Endodermal cell (in vitro differentiated cells): ENCODE data around the gene SLC36A2. TPM values are rescaled to one million over a fixed set of nuclear protein-coding genes. Genes with fewer than 3 reads are reported as not detected.

Experiments
- DNase-seq: peaks from one replicate; pipeline ENCODE4 v3.0.0-alpha.2; 2017
- H3K27ac ChIP-seq: 2 replicates; pipeline ENCODE4 v1.5.1; 2013; ENCODE audit warnings: mild to moderate bottlenecking, low read depth, low read length, moderate library complexity
- H3K27me3 ChIP-seq: 2 replicates; pipeline ENCODE4 v1.6.1; 2013; ENCODE audit warnings: mild to moderate bottlenecking, low read length, moderate library complexity; ENCODE audit not compliant: insufficient read depth, control insufficient read depth, poor library complexity, severe bottlenecking
- H3K36me3 ChIP-seq: 2 replicates; pipeline ENCODE4 v1.7.0; 2013; ENCODE audit warnings: mild to moderate bottlenecking, low read length, moderate library complexity; ENCODE audit not compliant: control insufficient read depth, insufficient read depth
- H3K4me1 ChIP-seq: one replicate; pipeline ENCODE4 v1.7.0; 2013; ENCODE audit warnings: low read length; ENCODE audit not compliant: control insufficient read depth, insufficient read depth
- H3K4me3 ChIP-seq: 2 replicates; pipeline ENCODE4 v1.5.1; 2013; ENCODE audit warnings: mild to moderate bottlenecking, low read length, moderate library complexity
- H3K9ac ChIP-seq: 2 replicates; pipeline ENCODE4 v1.6.1; 2013; ENCODE audit warnings: mild to moderate bottlenecking, low read length, moderate library complexity; ENCODE audit not compliant: poor library complexity, severe bottlenecking; ENCODE audit errors: extremely low read depth
- H3K9me3 ChIP-seq: 2 replicates; pipeline ENCODE4 v1.6.1; 2013; ENCODE audit warnings: mild to moderate bottlenecking, low read length, moderate library complexity; ENCODE audit not compliant: control insufficient read depth
- H3K27ac Mint-ChIP-seq: 2 replicates; pipeline ENCODE4 v1.8.0; 2020; ENCODE audit warnings: mixed read lengths
- H3K27me3 Mint-ChIP-seq: 2 replicates; pipeline ENCODE4 v1.8.0; 2021; ENCODE audit warnings: mild to moderate bottlenecking, mixed read lengths; ENCODE audit not compliant: insufficient read depth
- H3K36me3 Mint-ChIP-seq: 2 replicates; pipeline ENCODE4 v1.8.0; 2020; ENCODE audit warnings: low read depth, mixed read lengths
- H3K4me1 Mint-ChIP-seq: 2 replicates; pipeline ENCODE4 v1.8.0; 2020; ENCODE audit warnings: mixed read lengths
- H3K4me3 Mint-ChIP-seq: 2 replicates; pipeline ENCODE4 v1.8.0; 2020; ENCODE audit warnings: mild to moderate bottlenecking, moderate library complexity, mixed read lengths
- H3K9me3 Mint-ChIP-seq: 2 replicates; pipeline ENCODE4 v1.8.0; 2020; ENCODE audit warnings: mild to moderate bottlenecking, mixed read lengths
- CTCF ChIP-seq: fragments of 200-600 bp; sonication (generic); conservative IDR thresholded peaks from 2 replicates; pipeline ENCODE4 v1.5.0; 2021; ENCODE audit warnings: antibody characterized with exemption, mild to moderate bottlenecking
- WGBS, 2 experiments: methylation state at CpG; one replicate each; pipeline versions ENCODE4 v1.1.5 to v1.1.7; 2013; ENCODE audit warnings: missing lambda C conversion rate in 2 of 2, mixed read lengths in 1 of 2; ENCODE audit not compliant: insufficient coverage in 1 of 2, insufficient read length in 1 of 2; 5-methylcytosine and 5-hydroxymethylcytosine counted together
- total RNA-seq, 2 donors: library from RNA; stranded (reverse); fragmentation: NEBNext Ultra II Directional in 1 of 2; extraction: Animal tissue kit (Norgen Biotek cat#: 25700) in 1 of 2; gene quantifications; 2 replicates in 1 of 2; 3 replicates in 1 of 2; pipeline ENCODE4 v1.2.1, GENCODE V29; 2021

The SLC36A2 gene
- total RNA-seq, 2 donors from 2014 or later: 1.4 TPM; not detected in 1

- Histone ChIP-seq H3K4me3 (no peak overlapping the region), H3K9me3 (peaks cover 11% of the 10 kb centered on the region), H3K4me1 (peaks cover 4% of the 10 kb centered on the region), H3K27ac (no peak overlapping the region), H3K36me3 (no peaks in the 10 kb centered on the region), H3K9ac (no peak overlapping the region), H3K27me3 (no peaks in the 10 kb centered on the region)
- peak; percentile 90 for DNase-seq
- 63 to 72% methylated on average over 4 to 8 of the region's 8 CpGs for WGBS, 2 experiments
- Mint-ChIP-seq H3K36me3 (no peaks in the 10 kb centered on the region), H3K9me3 (peaks cover 5% of the 10 kb centered on the region), H3K27ac (no peak overlapping the region), H3K4me3 (no peak overlapping the region), H3K4me1 (peaks cover 56% of the 10 kb centered on the region), H3K27me3 (no peaks in the 10 kb centered on the region)
- peak; percentile 95 for TF ChIP-seq CTCF
Measured at GRCh38 chr5:151315998-151316597, 31.3 kb downstream of the SLC36A2 start.

- peaks cover 28% of the 10 kb centered on the region for H3K9me3 ChIP-seq
- H3K27me3 ChIP-seq: no peaks in the 10 kb centered on the region
- WGBS, 2 experiments: 25% methylated on average over 1 of the region's 2 CpGs; no CpG with 5 or more reads in 1 of the 2 experiments
- peaks cover 50% of the 10 kb centered on the region for H3K4me1 Mint-ChIP-seq
- peaks cover 4% of the 10 kb centered on the region for H3K4me1 ChIP-seq
- H3K36me3 ChIP-seq: no peaks in the 10 kb centered on the region
- no peak overlapping the region for H3K4me3 Mint-ChIP-seq
- H3K27ac ChIP-seq: no peak overlapping the region
- H3K36me3 Mint-ChIP-seq: peaks cover 8% of the 10 kb centered on the region
- peak overlapping the region; percentile 80 for H3K27ac Mint-ChIP-seq
- no peak overlapping the region for H3K9ac ChIP-seq
- no peak overlapping the region for H3K4me3 ChIP-seq
- TF ChIP-seq CTCF: no peak
- no peaks in the 10 kb centered on the region for H3K27me3 Mint-ChIP-seq
- H3K9me3 Mint-ChIP-seq: peaks cover 28% of the 10 kb centered on the region
- no peak for DNase-seq
Measured at GRCh38 chr5:151313357-151313756, 34.0 kb downstream of the SLC36A2 start.

DNA sequence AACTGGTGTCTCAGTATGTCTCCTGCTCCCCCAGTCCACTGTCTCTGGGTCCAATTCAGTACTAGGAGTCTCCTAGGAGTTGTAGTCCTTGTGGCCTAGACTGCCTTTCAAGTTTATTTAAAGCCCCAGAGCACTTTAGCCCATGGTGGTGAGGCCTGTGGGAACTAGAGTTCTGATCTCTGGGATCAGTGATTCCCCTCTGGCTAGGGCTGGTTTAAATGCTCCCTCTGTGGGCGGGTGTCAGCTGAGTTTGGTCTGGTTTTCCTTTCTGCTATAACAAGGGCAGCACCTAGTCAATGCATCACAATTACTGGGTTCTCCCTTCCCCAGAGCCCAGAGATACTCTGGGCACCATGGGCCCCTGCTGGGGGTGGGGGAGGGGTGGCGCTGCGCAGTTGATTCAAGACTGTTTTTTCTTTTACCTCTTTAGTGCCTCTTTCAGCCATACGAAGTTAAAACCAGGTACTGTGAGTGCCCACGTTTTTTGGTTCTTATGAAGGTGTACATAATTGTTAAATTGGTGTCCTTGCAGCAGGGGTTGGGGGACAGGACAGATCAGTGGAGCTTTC lies 34.5 kb downstream of the SLC36A2 start:
- 85 to 100% methylated on average over 1 to 3 of the region's 5 CpGs for WGBS, 2 experiments
- peak overlapping the region; percentile 80 for H3K27ac Mint-ChIP-seq
- H3K4me1 Mint-ChIP-seq: peaks cover 48% of the 10 kb centered on the region

More for the DNA sequence above, 34.5 kb downstream of the SLC36A2 start:
- Mint-ChIP-seq H3K36me3 (peaks cover 8% of the 10 kb centered on the region), H3K4me3 (no peak overlapping the region), H3K9me3 (peaks cover 32% of the 10 kb centered on the region), H3K27me3 (no peaks in the 10 kb centered on the region)
- peak; percentile 60 for DNase-seq
- H3K9me3 ChIP-seq: peaks cover 33% of the 10 kb centered on the region
- H3K4me3 ChIP-seq: peak overlapping the region; percentile 72
- no peak overlapping the region for H3K27ac ChIP-seq
- H3K36me3 ChIP-seq: no peaks in the 10 kb centered on the region
- H3K9ac ChIP-seq: no peak overlapping the region
- peak; percentile 15 for TF ChIP-seq CTCF
- H3K27me3 ChIP-seq: no peaks in the 10 kb centered on the region
- peaks cover 4% of the 10 kb centered on the region for H3K4me1 ChIP-seq
